LNCaP clone FGC (cell line): ENCODE results near the gene ZSWIM5.
"Not testable (repeated sequence)": the region's sequence is repeated elsewhere in the genome, so short reads cannot be mapped to it uniquely, and the experiment has no call there.

Experiments used
- DNase-seq: peaks from one replicate; pipeline ENCODE4 v3.0.0-alpha.2; 2011; ENCODE audit warnings: low read depth
- H3K4me3 ChIP-seq: 2 replicates; pipeline ENCODE4 v1.5.1; 2011; ENCODE audit warnings: mild to moderate bottlenecking, low read depth, low read length, control low read depth
- TF ChIP-seq, protein P1 (sequence below): IDR thresholded peaks from 2 replicates; pipeline ENCODE4 v1.5.1; 2012; ENCODE audit warnings: mild to moderate bottlenecking; ENCODE audit not compliant: control insufficient read depth, insufficient read depth; ENCODE audit errors: extremely low read depth

Gene ZSWIM5

DNA sequence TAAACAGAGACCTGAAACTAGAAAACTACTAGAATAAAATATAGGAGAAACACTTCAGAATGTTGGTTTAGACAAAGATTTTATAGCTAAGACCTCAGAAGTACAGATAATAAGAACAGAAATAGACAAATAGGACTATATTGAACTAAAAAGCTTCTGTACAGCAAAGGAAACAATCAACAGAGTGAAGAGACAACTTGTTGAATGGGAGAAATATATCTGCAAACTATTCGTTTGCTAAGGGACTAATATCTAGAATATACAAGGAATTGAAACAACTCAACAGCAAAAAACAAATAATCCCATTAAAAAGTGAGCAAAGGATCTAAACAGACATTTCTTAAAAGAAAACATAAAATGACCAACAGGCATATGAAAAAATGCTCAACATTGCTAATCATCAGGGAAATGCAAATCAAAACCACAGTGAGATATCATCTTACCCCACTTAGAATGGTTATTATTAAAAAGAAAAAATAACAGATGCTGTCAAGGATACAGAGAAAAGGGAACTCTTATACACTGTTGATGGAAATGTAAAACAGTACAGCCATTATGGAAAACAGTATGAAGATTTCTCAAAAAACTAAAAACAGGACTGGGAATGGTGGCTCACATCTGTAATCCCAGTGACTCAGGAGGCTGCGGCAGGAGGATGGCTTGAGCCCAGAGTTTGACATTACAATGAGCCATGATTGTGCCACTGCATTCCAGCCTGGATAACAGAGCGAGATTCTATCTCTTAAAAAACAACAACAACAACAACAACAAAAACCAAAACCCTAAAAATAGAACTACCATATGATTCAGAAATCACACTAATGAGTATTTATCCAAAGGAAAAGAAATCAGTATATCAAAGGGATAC is 37.3 kb upstream of the ZSWIM5 start:
- H3K4me3 ChIP-seq = no peak overlapping the region
- no peak for DNase-seq
- TF ChIP-seq, protein P1, sequence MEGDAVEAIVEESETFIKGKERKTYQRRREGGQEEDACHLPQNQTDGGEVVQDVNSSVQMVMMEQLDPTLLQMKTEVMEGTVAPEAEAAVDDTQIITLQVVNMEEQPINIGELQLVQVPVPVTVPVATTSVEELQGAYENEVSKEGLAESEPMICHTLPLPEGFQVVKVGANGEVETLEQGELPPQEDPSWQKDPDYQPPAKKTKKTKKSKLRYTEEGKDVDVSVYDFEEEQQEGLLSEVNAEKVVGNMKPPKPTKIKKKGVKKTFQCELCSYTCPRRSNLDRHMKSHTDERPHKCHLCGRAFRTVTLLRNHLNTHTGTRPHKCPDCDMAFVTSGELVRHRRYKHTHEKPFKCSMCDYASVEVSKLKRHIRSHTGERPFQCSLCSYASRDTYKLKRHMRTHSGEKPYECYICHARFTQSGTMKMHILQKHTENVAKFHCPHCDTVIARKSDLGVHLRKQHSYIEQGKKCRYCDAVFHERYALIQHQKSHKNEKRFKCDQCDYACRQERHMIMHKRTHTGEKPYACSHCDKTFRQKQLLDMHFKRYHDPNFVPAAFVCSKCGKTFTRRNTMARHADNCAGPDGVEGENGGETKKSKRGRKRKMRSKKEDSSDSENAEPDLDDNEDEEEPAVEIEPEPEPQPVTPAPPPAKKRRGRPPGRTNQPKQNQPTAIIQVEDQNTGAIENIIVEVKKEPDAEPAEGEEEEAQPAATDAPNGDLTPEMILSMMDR = no peak

DNA sequence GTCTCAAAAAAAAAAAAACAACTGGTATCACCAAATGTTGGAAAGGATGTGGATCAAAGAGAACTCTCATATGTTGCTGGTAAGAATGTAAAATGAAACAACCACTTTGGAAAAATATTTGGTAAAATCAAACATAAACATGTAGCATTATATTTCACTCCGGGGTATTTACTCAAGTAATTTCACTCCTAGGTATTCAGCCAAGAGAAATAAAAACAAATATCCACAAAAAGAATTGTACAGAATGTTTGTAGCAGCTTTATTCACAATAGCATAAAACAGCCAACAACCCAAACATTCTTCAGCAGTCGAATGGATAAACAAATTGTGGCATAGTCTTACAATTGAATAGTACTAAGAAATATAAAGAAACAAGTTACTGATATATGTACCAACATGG is 32.4 kb upstream of the ZSWIM5 start:
- TF ChIP-seq, protein P1 = no peak
- no peak for DNase-seq
- no peak overlapping the region for H3K4me3 ChIP-seq

DNA sequence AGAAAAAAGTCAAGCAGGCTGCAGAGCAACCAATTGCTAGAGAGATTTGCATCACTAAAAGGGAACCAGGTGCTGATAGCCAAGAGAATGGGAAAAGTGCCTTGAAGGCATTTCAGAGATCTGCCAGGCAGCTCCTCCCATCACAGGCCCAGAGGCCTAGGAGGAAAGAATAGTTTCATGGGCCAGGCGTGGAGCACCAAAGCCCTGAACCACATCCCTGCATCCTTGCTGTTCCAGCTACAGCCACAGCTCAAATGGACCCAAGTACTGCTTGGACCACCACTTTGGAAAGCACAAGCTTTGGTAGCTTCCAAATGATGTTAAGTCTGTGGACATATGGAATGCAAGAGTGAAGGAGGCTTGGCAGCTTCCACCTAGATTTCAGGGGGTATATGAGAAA is 29.7 kb upstream of the ZSWIM5 start:
- TF ChIP-seq, protein P1 = no peak
- no peak for DNase-seq
- no peak overlapping the region for H3K4me3 ChIP-seq

DNA sequence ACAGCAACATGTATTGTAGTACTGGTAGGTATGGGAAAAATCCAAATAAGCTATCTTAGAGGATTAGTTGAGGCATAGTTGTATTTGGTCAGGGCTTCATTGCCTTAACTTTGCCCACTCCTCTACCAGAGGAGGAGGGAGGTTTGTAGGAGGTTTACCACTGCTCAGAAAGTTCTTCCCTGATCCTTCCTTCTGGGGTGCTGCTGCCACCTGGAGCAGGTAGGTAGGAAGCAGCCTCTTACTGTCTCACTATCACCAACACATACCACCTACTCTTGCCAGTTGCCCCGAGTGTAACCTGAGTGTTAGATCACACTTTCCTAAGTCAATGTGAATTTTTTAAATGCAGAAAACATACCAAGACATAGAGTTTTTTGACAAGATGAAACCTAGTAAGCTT is 24.1 kb upstream of the ZSWIM5 start:
- TF ChIP-seq, protein P1 = peak; percentile 80
- peak; percentile 6 for DNase-seq
- no peak overlapping the region for H3K4me3 ChIP-seq

DNA sequence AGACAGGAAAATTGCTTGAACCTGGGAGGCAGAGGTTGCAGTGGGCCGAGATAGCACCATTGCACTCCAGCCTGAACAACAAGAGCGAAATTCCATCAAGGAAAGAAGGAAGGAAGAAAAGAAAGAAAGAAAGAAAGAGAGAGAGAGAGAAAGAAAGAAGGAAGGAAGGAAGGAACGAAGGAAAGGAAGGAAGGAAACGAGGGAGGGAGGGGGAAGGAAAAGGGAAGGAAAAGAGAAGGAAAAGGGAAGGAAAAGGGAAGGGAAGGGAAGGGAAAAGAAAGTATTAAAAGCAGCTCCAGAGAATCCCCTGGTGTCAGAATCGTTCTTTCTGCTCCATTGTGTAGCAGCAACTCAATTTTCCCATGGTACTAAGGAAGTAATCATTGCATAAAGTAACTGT is 19.2 kb upstream of the ZSWIM5 start:
- TF ChIP-seq, protein P1 = no peak
- no peak overlapping the region for H3K4me3 ChIP-seq
- no peak for DNase-seq

DNA sequence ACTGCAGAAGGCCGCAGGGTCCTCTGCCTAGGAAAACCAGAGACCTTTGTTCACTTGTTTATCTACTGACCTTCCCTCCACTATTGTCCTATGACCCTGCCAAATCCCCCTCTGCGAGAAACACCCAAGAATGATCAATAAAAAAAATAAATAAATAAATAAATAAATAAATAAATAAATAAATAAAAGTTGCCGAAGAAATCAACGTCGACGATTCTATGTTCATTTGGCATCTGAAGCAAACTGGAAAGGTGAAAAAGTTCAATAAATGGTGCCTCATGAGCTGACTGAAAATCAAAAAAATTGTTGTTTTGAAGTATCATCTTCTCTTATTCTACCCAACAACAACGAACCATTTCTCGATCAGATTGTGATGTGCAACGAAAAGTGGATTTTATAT is 17.3 kb upstream of the ZSWIM5 start:
- not testable (repeated sequence) for DNase-seq, H3K4me3 ChIP-seq

DNA sequence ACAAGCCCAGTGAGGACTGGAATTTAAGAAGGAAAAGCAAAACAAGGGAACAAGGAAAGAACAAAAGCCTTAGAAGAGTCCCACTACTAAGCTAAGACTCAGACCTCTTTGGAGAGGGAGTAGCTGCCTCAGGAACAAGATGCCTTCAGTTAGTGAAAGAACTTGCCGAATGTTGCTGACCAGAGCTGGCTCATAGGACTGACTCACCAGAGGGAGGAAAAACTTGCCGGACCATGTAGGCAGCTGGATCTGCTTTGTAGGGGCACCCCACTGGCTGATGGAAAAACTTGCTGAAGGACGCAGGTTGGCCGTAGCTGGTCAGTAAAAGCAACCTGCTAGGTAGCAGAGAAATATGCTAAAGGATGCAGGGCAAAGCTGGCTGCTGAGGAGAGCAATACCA is 15.3 kb upstream of the ZSWIM5 start:
- no peak overlapping the region for H3K4me3 ChIP-seq
- TF ChIP-seq, protein P1 = no peak
- no peak for DNase-seq
